ENCODE measurements around the gene CASP7. TPM values are rescaled to one million over a fixed set of nuclear protein-coding genes. Genes with fewer than 3 reads are reported as not detected.
A peak's percentile ranks its signal among the peaks of the same experiment; 100 is the strongest.

Gene CASP7
- 10 to 100 TPM; 33.5 to 35.6 TPM for total RNA-seq

- peak; percentile 88 for DNase-seq
- CTCF ChIA-PET, result interaction anchor here (0.7 to 1.5 kb wide), 5 partner anchors 9 to 36 kb away, joined by 3 to 8 read pairs (median 5); no protein-coding TSS in a partner anchor
- Mint-ChIP-seq H3K4me1 (peaks cover 42% of the 10 kb centered on the region), H3K9me3 (peaks cover 11% of the 10 kb centered on the region), H3K4me3 (peak within 1 kb of the TSS; percentile 92), H3K27ac (peak within 1 kb of the TSS; percentile 94), H3K36me3 (ENCODE audit: low read depth) (peaks cover 27% of the 10 kb centered on the region), H3K27me3 (peaks cover 1% of the 10 kb centered on the region)
- POLR2A ChIA-PET, result interaction anchor here (0.6 to 1.5 kb wide), 3 partner anchors 53 to 552 kb away, joined by 3 to 7 read pairs (median 4); no protein-coding TSS in a partner anchor
Observed at GRCh38 chr10:113679463-113680189, at the start of gene CASP7. Gene CASP7 (plus strand): TSS chr10:113679912. CDS start chr10:113697494, 17,582 bp downstream.

GRCh38 chr10:113630929-113631533 is 48.7 kb upstream of the CASP7 start:
- Mint-ChIP-seq H3K27me3 (peaks cover 8% of the 10 kb centered on the region), H3K27ac (no peak overlapping the region), H3K4me3 (no peak overlapping the region), H3K36me3 (ENCODE audit: low read depth) (no peaks in the 10 kb centered on the region), H3K4me1 (no peaks in the 10 kb centered on the region), H3K9me3 (no peaks in the 10 kb centered on the region)
- no peak for DNase-seq
- POLR2A ChIA-PET, result no interaction called here
- CTCF ChIA-PET, result no interaction called here

- Mint-ChIP-seq H3K27me3 (peaks cover 8% of the 10 kb centered on the region), H3K4me3 (no peak overlapping the region), H3K4me1 (no peaks in the 10 kb centered on the region), H3K36me3 (ENCODE audit: low read depth) (no peaks in the 10 kb centered on the region), H3K9me3 (no peaks in the 10 kb centered on the region), H3K27ac (no peak overlapping the region)
- ChIA-PET POLR2A (no interaction called here), CTCF (no interaction called here)
- no peak for DNase-seq
Observed at GRCh38 chr10:113631684-113632367, 47.9 kb upstream of the CASP7 start.

- Mint-ChIP-seq H3K9me3 (no peaks in the 10 kb centered on the region), H3K4me3 (no peak overlapping the region), H3K27me3 (peaks cover 32% of the 10 kb centered on the region), H3K4me1 (no peaks in the 10 kb centered on the region), H3K27ac (no peak overlapping the region), H3K36me3 (ENCODE audit: low read depth) (no peaks in the 10 kb centered on the region)
- ChIA-PET POLR2A (interaction anchor here (0.7 kb wide), 1 partner anchor 9 kb away, joined by 4 read pairs; no protein-coding TSS in a partner anchor), CTCF (interaction anchor here (0.7 kb wide), 1 partner anchor 20 kb away, joined by 3 read pairs; no protein-coding TSS in a partner anchor)
- DNase-seq, result no peak
Observed at GRCh38 chr10:113639966-113640365, 39.7 kb upstream of the CASP7 start.

DNA sequence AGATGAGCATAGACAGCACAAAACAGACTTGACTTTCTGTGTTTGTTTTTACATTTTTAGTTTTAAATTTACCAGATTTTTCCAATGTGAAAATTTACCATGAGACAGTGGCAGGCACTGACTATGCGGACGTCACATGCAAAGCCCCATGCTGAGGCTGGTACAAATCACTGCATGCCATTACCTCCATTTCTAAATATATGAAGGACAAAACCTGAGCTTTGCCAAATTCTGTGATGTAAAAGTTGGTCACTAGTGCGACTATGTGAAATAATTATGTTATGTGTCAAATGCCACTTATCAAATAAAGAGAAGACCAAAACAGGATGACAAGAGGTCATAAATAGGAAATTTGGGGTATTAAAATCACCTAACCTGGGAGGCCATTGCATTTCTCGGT is 38.0 kb upstream of the CASP7 start:
- ChIA-PET CTCF (no interaction called here), POLR2A (no interaction called here)
- no peaks in the 10 kb centered on the region for H3K9me3 Mint-ChIP-seq
- no peak overlapping the region for H3K4me3 Mint-ChIP-seq
- no peaks in the 10 kb centered on the region for H3K4me1 Mint-ChIP-seq
- no peak for DNase-seq
- H3K27me3 Mint-ChIP-seq, result peaks cover 33% of the 10 kb centered on the region
- H3K36me3 Mint-ChIP-seq (ENCODE audit: low read depth), result no peaks in the 10 kb centered on the region
- H3K27ac Mint-ChIP-seq, result no peak overlapping the region

- Mint-ChIP-seq H3K27ac (no peak overlapping the region), H3K27me3 (peaks cover 38% of the 10 kb centered on the region), H3K9me3 (no peaks in the 10 kb centered on the region), H3K36me3 (ENCODE audit: low read depth) (no peaks in the 10 kb centered on the region), H3K4me1 (no peaks in the 10 kb centered on the region), H3K4me3 (no peak overlapping the region)
- DNase-seq, result no peak
- ChIA-PET CTCF (no interaction called here), POLR2A (no interaction called here)
Observed at GRCh38 chr10:113643183-113643582, 36.5 kb upstream of the CASP7 start.

DNA sequence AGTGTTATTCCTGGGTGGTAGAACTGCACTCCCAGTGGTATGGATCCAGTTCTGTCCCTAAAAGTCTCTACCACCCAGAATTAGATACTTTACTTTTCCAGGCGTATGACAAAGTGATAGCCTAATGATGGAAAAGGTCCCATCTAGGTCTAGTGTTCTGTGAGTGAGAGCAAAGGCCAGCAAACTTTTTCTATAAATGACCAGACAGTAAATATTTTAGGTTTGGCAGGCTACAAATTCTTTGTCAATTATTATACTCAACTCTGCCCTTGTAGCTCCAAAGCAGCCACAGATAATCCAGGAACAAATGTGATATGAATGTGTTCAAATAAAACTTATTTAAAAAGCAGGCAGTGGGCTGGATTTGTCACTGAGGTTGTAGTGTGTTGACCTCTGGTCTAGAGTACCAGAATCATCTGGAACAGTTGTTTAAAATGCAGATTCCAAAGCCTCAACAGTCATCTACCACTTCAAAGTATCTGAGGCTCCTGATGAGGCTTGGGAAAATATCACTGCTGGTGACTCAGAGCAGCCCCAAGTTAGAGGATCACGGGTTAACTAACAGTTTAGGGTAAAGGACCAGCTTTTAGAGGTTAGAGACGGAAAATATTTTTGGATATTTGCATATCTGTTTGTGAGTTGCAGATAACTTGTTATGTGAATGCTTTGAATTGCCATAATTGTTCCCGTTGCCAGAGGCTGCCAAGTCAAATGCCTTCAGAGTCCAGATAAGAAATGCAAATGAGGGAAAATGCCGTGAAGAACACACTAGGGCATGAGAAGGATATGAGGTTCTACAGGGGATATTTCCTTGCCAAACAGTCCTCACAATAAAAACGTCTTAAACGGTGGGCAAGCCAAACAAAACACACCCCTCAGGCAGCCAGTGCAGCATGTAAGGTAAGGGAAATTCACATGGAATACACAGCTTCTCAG is 35.3 kb upstream of the CASP7 start:
- Mint-ChIP-seq H3K27me3 (peaks cover 46% of the 10 kb centered on the region), H3K4me3 (no peak overlapping the region), H3K36me3 (ENCODE audit: low read depth) (no peaks in the 10 kb centered on the region), H3K27ac (no peak overlapping the region), H3K9me3 (no peaks in the 10 kb centered on the region), H3K4me1 (no peaks in the 10 kb centered on the region)
- ChIA-PET POLR2A (no interaction called here), CTCF (interaction anchor here (0.6 kb wide), 1 partner anchor 46 kb away, joined by 4 read pairs; no protein-coding TSS in a partner anchor)
- DNase-seq, result no peak

GRCh38 chr10:113646336-113647201 is 33.1 kb upstream of the CASP7 start:
- no peaks in the 10 kb centered on the region for H3K4me1 Mint-ChIP-seq
- H3K27ac Mint-ChIP-seq, result no peak overlapping the region
- no peaks in the 10 kb centered on the region for H3K36me3 Mint-ChIP-seq (ENCODE audit: low read depth)
- no peaks in the 10 kb centered on the region for H3K9me3 Mint-ChIP-seq
- ChIA-PET CTCF (interaction anchor here (0.5 kb wide), 1 partner anchor 1040 kb away, joined by 3 read pairs; no protein-coding TSS in a partner anchor), POLR2A (no interaction called here)
- H3K4me3 Mint-ChIP-seq, result no peak overlapping the region
- peaks cover 35% of the 10 kb centered on the region for H3K27me3 Mint-ChIP-seq
- no peak for DNase-seq

DNA sequence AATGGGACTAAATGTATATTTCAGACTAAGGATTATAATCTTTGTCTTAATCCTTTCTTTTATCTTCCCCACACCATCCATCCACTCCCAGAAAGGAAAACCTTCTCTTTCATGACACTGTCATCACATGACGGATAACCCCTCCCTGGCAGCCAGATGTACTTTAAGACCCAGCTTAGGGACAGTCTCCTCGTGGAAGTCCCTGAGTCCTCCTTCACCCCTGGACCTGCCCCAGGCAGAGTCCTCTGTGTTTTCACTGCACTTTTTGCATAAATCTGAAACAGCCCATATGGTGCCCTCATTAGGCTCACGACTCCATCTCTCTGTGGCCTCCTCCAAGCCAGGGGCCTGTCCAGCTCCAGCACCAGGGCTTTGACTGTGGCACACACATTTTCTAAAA is 31.9 kb upstream of the CASP7 start:
- ChIA-PET CTCF (no interaction called here), POLR2A (no interaction called here)
- Mint-ChIP-seq H3K36me3 (ENCODE audit: low read depth) (no peaks in the 10 kb centered on the region), H3K4me3 (no peak overlapping the region), H3K4me1 (no peaks in the 10 kb centered on the region), H3K27me3 (peaks cover 26% of the 10 kb centered on the region), H3K27ac (no peak overlapping the region), H3K9me3 (no peaks in the 10 kb centered on the region)
- no peak for DNase-seq

- CTCF ChIA-PET, result no interaction called here
- no peaks in the 10 kb centered on the region for H3K4me1 Mint-ChIP-seq
Observed at GRCh38 chr10:113648478-113648877, 31.2 kb upstream of the CASP7 start.

GRCh38 chr10:113650172-113650571 is 29.5 kb upstream of the CASP7 start:
- no peak for DNase-seq
- Mint-ChIP-seq H3K9me3 (no peaks in the 10 kb centered on the region), H3K4me3 (no peak overlapping the region), H3K36me3 (ENCODE audit: low read depth) (no peaks in the 10 kb centered on the region), H3K27ac (no peak overlapping the region), H3K27me3 (peaks cover 25% of the 10 kb centered on the region), H3K4me1 (no peaks in the 10 kb centered on the region)
- POLR2A ChIA-PET, result no interaction called here
- CTCF ChIA-PET, result no interaction called here

More at GRCh38 chr10:113648478-113648877, 31.2 kb upstream of the CASP7 start:
- H3K27me3 Mint-ChIP-seq, result peaks cover 23% of the 10 kb centered on the region
- H3K27ac Mint-ChIP-seq, result no peak overlapping the region
- no peaks in the 10 kb centered on the region for H3K36me3 Mint-ChIP-seq (ENCODE audit: low read depth)
- H3K9me3 Mint-ChIP-seq, result no peaks in the 10 kb centered on the region
- DNase-seq, result no peak
- POLR2A ChIA-PET, result interaction anchor here (0.6 kb wide), 1 partner anchor 8 kb away, joined by 4 read pairs; no protein-coding TSS in a partner anchor
- no peak overlapping the region for H3K4me3 Mint-ChIP-seq

- Mint-ChIP-seq H3K9me3 (no peaks in the 10 kb centered on the region), H3K4me1 (no peaks in the 10 kb centered on the region), H3K27ac (no peak overlapping the region), H3K27me3 (peaks cover 28% of the 10 kb centered on the region), H3K36me3 (ENCODE audit: low read depth) (no peaks in the 10 kb centered on the region), H3K4me3 (no peak overlapping the region)
- ChIA-PET POLR2A (no interaction called here), CTCF (no interaction called here)
- DNase-seq, result no peak
Observed at GRCh38 chr10:113651021-113651420, 28.7 kb upstream of the CASP7 start.
